ENCODE measurements around the gene FBN2.
"Not testable (repeated sequence)": the region's sequence is repeated elsewhere in the genome, so short reads cannot be mapped to it uniquely, and the experiment has no call there.

The FBN2 gene

GRCh38 chr5:128475693-128476092, 62.4 kb downstream of the FBN2 start:
- DNase-seq = no peak

- no peak for DNase-seq
Observed at GRCh38 chr5:128472919-128473318, 65.1 kb downstream of the FBN2 start.

DNA sequence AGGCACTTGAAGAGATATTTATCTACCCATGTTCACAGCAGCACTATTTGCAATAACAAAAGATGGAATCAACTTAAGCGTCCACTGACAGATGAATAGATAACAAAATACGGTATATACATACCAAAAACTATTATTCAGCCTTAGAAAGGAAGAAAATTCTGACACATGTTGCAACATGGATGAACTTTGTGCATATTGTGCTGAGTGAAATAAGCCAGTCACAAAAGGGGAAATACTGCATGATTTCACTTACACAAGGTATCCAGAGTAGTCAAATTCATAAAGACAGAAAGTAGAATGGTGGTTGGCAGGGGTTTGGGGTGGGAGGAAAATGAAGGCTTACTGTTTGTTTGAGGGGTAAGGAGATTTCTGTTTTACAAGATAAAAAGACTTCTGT, 66.0 kb downstream of the FBN2 start:
- no peak for DNase-seq

DNA sequence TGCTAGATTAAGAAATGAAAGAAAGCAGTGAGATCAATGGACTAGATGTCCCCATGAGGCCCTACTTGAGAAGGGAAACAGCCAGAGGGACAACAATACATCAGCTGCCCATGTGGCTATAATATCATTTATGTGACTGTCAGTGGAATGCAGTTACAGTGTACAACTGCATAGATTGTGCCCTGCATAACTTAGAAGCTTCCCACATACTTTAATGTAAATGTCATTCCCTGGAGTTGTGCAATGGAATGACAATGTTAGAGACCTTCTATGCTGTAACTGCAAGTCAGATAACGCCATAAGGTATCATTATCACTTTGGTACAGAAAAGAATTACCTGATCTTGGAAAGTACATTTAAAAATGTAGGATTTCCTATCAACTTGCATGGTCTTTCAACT, 67.4 kb downstream of the FBN2 start:
- DNase-seq = no peak

DNA sequence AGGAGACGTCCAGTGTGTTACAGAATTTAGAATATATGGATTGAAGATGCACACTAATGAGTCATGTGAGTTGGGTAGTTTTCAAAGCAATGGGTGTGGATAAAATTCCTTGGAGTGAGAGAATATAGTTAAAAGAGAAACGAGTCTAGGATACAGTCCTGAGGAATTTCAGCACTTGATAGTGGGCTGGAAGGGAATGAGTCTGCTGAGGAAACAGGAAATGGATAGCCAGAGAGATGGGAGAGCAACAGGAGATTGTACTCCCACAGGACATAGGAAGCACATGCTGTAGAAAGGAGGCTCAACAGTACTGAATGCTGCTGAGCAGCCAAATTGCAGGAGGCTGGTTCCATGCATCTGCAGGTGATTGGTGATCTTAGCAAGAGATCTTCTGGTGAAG, 68.1 kb downstream of the FBN2 start:
- no peak for DNase-seq

DNA sequence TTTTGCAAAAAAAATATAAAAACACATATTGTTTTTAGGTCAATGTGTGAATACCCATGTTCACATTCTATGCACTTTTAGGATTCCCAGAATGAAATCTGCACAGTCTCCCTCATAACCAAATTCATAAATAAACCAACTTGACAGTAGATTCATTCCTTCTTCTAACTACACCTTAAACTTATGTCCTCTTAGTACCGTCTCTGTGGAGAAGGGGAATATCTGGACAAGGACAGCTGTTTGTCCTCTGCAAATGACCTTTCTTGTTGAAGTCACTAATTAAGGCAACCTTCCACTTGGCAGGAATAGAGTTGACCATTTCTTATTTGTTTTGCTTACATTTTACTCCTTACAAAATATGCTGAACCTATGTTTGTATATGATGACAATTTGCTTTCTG, 71.1 kb downstream of the FBN2 start:
- no peak for DNase-seq

- no peak for DNase-seq
Observed at GRCh38 chr5:128466554-128466953, 71.5 kb downstream of the FBN2 start.

DNA sequence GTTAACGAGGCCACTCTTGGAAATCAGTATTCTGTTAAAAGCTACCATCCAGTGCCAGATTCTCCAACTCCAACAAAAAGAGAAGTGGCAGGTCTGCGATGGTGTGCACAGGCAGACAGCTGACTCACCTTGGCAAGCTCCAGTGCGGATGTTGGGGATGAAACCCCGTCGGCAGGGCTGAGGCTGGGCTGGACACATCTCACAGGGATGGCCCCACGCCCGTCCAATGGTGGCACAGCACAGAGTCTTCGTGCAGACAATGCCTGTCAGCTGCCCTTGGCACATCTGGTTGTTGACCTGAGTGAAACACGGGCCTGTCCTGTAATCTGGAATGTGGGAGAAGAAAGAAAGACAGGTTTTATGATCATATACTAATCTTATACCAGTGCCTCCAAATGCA, 73.4 kb downstream of the FBN2 start:
- no peak for DNase-seq

GRCh38 chr5:128462330-128462729, 75.7 kb downstream of the FBN2 start:
- DNase-seq = no peak

- DNase-seq = not testable (repeated sequence)
Observed at GRCh38 chr5:128457147-128457915, 80.7 kb downstream of the FBN2 start.

DNA sequence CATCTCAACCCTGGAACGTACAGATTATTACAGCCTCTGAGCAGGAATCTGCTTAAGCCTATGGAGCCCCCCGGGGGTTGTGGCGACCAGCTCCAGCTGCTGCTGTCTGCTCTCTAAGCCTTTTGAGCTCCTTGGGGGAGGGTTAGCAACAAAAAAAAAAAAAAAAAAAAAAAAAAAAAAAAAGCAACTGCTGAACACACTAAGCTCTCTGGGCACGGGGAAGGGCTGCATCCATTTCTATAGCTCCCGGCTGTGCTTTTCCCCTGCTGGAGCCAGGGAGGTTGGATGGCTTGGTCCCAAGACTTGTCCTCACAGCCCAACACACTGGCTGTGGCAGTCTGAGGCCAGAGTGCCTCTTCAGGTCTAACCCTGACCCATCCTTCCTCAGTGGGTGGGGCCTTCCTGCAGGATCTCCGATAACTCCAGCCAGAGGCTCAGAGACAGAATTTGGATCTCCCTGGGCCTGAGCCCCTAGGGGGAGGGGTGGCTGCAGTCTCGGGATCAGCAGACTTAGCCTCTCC, 82.1 kb downstream of the FBN2 start:
- no peak for DNase-seq

DNA sequence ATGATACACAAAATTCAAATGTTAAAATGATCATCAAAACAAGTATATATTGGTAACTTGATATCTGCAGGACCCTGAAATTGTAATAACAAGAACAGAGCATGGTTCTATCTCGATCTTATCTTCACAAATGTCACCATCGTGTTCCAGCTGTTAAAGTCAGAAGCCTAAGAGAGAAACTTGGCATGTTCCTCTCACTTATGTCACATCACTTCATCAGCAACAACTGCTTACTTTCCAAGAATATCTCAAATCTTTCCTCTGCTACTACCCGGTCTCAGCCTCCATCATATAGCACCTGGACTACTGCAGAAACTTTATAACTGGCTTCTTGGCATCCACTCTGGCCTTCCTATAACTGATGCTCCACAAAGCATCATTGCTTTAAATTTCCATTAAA, 84.9 kb downstream of the FBN2 start:
- no peak for DNase-seq

DNA sequence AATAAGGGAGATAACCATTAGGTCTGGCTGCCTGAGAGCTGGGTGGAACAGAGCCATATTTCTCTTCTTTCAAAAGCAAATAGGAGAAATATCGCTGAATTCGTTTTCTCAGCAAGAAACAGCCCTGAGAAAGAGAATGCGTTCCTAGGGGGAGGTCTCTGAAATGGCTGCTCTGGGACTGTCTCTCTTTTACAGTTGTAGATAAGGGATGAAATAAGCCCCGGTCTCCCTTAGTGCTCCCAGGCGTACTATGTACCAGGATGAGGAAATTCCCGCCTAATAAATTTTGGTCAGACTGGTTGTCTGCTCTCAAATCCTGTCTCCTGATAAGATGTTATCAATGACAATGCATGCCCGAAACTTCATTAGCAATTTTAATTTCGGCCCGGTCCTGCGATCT, 90.8 kb downstream of the FBN2 start:
- DNase-seq = not testable (repeated sequence)

- DNase-seq = no peak
Observed at GRCh38 chr5:128441941-128442350, 96.1 kb downstream of the FBN2 start.

DNA sequence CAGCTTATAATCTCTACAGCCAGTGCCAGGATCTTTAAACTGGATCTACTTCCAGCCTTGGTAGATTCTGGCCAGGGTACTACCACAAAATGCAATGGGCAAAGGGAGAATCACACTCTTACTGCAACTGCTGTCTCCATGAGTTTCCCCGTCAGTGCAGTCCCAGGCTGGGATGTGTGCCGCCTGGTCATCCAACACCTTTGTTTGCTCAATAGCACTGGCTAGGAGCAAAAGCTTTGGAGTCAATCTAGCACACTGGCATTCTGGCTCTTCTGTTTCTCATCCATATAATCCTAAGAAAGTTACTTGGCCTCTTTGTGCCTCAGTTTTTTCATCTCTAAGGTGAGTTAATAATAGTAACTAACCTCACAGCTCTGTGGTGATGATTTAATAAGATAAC, 96.9 kb downstream of the FBN2 start:
- no peak for DNase-seq

- DNase-seq = no peak
Observed at GRCh38 chr5:128436749-128437188, 101.3 kb downstream of the FBN2 start.

DNA sequence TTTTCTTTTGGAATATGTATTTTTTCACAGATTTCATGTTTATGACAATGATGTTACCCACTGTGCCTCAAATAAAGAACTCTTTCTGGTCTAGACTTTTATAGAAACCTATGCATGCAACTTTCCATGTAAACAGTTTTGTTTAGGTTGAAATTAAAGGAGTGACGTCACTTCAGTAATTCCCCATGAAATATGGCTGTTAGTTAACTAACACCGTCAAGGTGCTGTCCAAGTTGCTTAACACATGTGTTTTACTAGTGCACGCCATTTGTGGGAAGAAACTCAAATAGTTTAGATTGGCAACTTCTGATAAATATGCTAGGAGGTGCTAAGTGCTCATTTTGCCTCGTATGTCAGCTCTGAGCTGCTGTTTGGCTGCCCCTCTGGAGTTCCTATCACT, 102.2 kb downstream of the FBN2 start:
- DNase-seq = no peak

- DNase-seq = no peak
Observed at GRCh38 chr5:128434993-128435392, 103.1 kb downstream of the FBN2 start.

GRCh38 chr5:128432913-128433440, 105.1 kb downstream of the FBN2 start:
- no peak for DNase-seq

DNA sequence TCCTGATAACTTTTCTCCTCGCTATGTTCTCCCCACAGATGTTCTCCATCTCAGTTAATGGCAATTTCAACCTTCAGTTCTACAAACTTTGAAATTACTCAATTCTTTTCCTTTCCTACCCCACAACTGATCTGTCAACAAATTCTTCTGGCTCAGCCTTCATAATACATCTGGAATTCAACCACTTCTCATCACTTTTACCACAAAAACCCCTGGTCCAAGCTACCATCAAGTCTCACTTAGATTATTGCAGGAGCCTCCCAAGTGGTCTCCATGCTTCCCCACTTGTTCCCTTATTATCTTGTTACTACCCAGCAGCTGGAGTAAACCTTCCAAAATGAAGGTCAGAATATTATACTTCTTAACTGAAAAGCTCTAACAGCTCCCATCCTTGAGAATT, 110.1 kb downstream of the FBN2 start:
- no peak for DNase-seq

GRCh38 chr5:128426090-128426534, 111.9 kb downstream of the FBN2 start:
- no peak for DNase-seq

DNA sequence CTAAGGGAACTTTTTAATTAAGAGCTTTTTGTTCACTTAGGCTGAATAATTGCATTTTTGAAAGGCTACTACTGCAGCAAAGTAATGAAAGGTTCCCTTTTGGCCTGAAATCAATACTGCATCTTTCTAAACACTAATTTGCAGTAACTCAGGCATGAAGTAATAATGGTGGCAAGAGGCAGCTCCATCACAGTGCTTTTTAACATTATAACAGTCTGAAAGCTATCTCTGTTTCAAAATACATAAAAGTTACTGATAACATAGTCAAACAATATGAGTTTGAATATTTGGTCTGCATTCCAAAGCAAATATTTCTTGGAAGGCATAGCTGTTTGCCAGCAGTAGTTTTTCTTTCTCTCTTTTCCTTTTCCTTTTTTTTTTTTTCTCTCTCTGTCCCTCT, 113.4 kb downstream of the FBN2 start:
- no peak for DNase-seq

- DNase-seq = no peak
Observed at GRCh38 chr5:128422612-128423011, 115.4 kb downstream of the FBN2 start.

- no peak for DNase-seq
Observed at GRCh38 chr5:128414469-128414868, 123.6 kb downstream of the FBN2 start.

DNA sequence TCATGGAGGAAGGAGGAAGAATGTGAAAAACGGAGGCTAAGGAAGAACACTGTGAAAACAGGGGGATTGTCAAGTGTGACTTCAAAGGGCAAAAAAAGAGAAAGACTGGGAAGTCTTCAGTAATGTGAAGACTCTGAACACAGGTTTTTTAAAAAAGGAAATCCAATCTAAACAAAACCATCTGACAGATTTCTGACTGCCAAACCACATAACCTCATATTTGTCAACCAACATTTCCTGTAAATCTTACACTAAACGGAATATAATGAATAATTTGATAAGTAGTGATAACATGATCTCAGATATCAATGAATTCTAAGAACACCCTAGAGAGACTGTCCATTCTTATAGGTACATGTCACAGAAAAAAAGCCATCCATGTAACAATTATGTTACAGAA, 124.7 kb downstream of the FBN2 start:
- DNase-seq = no peak
